GM18867 (cell line): ENCODE data around the gene EOLA2.
A peak's percentile ranks its signal among the peaks of the same experiment; 100 is the strongest.
"Not testable (repeated sequence)": the region's sequence is repeated elsewhere in the genome, so short reads cannot be mapped to it uniquely, and the experiment has no call there.

Experiments
- ATAC-seq: cut with Tn5 transposase; IDR thresholded peaks from one replicate; pipeline ENCODE4 v1.9.1; 2021; ENCODE audit warnings: mild to moderate bottlenecking, moderate library complexity; ENCODE audit not compliant: unreplicated experiment

EOLA2 gene

GRCh38 chrX:149938427-149938880 is at the start of gene EOLA2:
EOLA2 (minus strand) TSS chrX:149938491; CDS start chrX:149933874, 4,617 bp downstream.
- ATAC-seq = peak; percentile 73

- ATAC-seq = peak; percentile 65
These were observed 49.3 kb upstream of the EOLA2 start for GRCh38 chrX:149987613-149988012.

- no peak for ATAC-seq
These were observed 46.1 kb upstream of the EOLA2 start for GRCh38 chrX:149984411-149984810.

GRCh38 chrX:149982310-149982709 is 44.0 kb upstream of the EOLA2 start:
- no peak for ATAC-seq

- ATAC-seq = no peak
These were observed 40.9 kb upstream of the EOLA2 start for GRCh38 chrX:149979126-149979644.

- ATAC-seq = peak; percentile 88
These were observed 24.8 kb upstream of the EOLA2 start for GRCh38 chrX:149962859-149963757.

- no peak for ATAC-seq
These were observed 23.7 kb upstream of the EOLA2 start for GRCh38 chrX:149962010-149962409.

- ATAC-seq = no peak
These were observed 23.3 kb upstream of the EOLA2 start for GRCh38 chrX:149961572-149961971.

- ATAC-seq = no peak
These were observed 12.4 kb upstream of the EOLA2 start for GRCh38 chrX:149950681-149951080.

GRCh38 chrX:149949743-149950436 is 11.6 kb upstream of the EOLA2 start:
- no peak for ATAC-seq

- no peak for ATAC-seq
These were observed 9.7 kb upstream of the EOLA2 start for GRCh38 chrX:149948016-149948415.

GRCh38 chrX:149946932-149947331 is 8.6 kb upstream of the EOLA2 start:
- not testable (repeated sequence) for ATAC-seq

- not testable (repeated sequence) for ATAC-seq
These were observed 7.5 kb upstream of the EOLA2 start for GRCh38 chrX:149945820-149946219.

- ATAC-seq = not testable (repeated sequence)
These were observed 6.9 kb upstream of the EOLA2 start for GRCh38 chrX:149945087-149945670.

- ATAC-seq = not testable (repeated sequence)
These were observed 2.4 kb upstream of the EOLA2 start for GRCh38 chrX:149940674-149941024.

GRCh38 chrX:149939905-149940673 is 1.8 kb upstream of the EOLA2 start:
- peak; percentile 44 for ATAC-seq

GRCh38 chrX:149939655-149939904 is 1.3 kb upstream of the EOLA2 start:
- peak; percentile 11 for ATAC-seq

GRCh38 chrX:149938881-149939654 is 777 bp upstream of the EOLA2 start:
- no peak for ATAC-seq

GRCh38 chrX:149937871-149938426 is 342 bp downstream of the EOLA2 start:
- no peak for ATAC-seq

- ATAC-seq = not testable (repeated sequence)
These were observed 963 bp downstream of the EOLA2 start for GRCh38 chrX:149937328-149937727.
